Sigmoid colon (tissue), 4 donors: ENCODE measurements around the gene AGTRAP.

Source experiments
- EP300 ChIP-seq, 4 donors: sonication (generic); formaldehyde crosslinking; IDR thresholded peaks; one replicate each; pipeline ENCODE4 v1.6.1; 2017; ENCODE audit warnings: antibody characterized with exemption in 4 of 4
- POLR2A ChIP-seq, 2 donors: fragments of 450-650 bp; IDR thresholded peaks; one replicate each; pipeline ENCODE4 v1.6.1; 2016; ENCODE audit warnings: antibody characterized with exemption in 2 of 2, mild to moderate bottlenecking in 2 of 2, moderate library complexity in 2 of 2
- POLR2AphosphoS5 ChIP-seq, 4 donors: sonication (generic); formaldehyde crosslinking; IDR thresholded peaks; one replicate each; pipeline ENCODE4 v1.6.1; 2017; ENCODE audit warnings: antibody characterized with exemption in 4 of 4
- TF ChIP-seq, protein P1 (sequence below), 4 experiments: fragments of 450-650 bp in 3 of 4; fragments of 200-600 bp in 1 of 4; IDR thresholded peaks; one replicate each; pipeline ENCODE4 v1.5.1; 2016 to 2019; ENCODE audit warnings: antibody characterized with exemption in 4 of 4, mild to moderate bottlenecking in 3 of 4, moderate library complexity in 2 of 4

DNA sequence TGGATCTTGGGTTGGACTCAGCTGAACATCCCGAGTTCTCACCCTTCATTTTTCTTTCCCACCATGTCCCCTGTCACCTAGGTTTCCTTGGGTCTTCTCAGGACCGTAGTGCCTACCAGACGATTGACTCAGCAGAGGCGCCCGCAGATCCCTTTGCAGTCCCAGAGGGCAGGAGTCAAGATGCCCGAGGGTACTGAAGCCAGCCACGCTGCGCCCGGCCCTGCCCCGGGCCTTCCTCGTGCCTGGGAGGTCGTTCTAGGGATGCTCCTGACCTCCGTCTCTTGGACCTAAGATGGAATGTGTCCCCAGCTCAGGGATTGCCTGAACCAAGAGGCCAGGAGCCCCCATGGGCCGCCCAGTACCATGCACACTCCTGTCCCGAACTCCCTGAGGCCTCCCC, 14.1 kb downstream of the AGTRAP start:
- TF ChIP-seq, protein P1, sequence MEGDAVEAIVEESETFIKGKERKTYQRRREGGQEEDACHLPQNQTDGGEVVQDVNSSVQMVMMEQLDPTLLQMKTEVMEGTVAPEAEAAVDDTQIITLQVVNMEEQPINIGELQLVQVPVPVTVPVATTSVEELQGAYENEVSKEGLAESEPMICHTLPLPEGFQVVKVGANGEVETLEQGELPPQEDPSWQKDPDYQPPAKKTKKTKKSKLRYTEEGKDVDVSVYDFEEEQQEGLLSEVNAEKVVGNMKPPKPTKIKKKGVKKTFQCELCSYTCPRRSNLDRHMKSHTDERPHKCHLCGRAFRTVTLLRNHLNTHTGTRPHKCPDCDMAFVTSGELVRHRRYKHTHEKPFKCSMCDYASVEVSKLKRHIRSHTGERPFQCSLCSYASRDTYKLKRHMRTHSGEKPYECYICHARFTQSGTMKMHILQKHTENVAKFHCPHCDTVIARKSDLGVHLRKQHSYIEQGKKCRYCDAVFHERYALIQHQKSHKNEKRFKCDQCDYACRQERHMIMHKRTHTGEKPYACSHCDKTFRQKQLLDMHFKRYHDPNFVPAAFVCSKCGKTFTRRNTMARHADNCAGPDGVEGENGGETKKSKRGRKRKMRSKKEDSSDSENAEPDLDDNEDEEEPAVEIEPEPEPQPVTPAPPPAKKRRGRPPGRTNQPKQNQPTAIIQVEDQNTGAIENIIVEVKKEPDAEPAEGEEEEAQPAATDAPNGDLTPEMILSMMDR (IDR thresholded peaks at IDR 0.05) = no peak
- TF ChIP-seq EP300 (IDR thresholded peaks at IDR 0.05) (no peak), POLR2A (IDR thresholded peaks at IDR 0.05) (no peak), POLR2AphosphoS5 (IDR thresholded peaks at IDR 0.05) (no peak)
